ENCODE data around the gene VAX1.
A peak's percentile ranks its signal among the peaks of the same experiment; 100 is the strongest.
"Not testable (repeated sequence)": the region's sequence is repeated elsewhere in the genome, so short reads cannot be mapped to it uniquely, and the experiment has no call there.

VAX1 gene, protein sequence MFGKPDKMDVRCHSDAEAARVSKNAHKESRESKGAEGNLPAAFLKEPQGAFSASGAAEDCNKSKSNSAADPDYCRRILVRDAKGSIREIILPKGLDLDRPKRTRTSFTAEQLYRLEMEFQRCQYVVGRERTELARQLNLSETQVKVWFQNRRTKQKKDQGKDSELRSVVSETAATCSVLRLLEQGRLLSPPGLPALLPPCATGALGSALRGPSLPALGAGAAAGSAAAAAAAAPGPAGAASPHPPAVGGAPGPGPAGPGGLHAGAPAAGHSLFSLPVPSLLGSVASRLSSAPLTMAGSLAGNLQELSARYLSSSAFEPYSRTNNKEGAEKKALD

DNA sequence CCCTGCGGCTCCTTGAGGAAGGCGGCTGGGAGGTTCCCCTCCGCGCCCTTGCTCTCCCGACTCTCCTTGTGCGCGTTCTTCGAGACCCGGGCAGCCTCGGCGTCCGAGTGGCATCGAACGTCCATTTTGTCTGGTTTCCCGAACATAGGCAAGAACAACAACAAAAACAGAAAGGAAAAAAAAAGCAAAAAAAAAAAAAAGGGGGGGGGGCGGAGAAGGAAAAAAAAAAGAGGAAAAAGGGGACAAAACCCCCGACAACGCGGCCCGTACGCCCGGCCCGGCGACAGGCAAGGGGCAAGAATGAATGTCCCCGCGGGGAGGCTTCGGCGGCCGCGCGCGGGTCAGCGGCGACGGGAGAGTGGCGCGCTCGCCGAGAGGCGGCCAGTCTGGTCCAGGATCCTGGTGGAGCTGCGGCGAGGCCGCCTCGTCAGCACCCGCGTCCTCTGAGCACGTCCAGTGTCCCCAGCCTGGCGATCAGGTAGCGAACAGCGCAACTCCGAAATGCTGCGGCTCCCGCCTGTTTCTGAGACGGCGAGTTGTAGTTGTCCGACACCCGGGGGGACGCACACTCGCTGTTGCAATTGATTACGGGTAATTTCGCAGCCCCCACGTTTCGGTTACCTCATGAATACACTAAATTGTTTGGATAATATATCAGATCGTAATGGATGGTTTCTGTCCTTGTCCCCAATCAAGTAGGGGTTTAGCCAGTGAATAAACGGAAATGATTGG is at the start of gene VAX1:
VAX1 (minus strand) TSS at position 360 of the 732 bp plus-strand sequence; CDS start at position 146, 214 bp downstream.
- DNase-seq (ENCODE audit: low read depth, low spot score), result no peak

DNA sequence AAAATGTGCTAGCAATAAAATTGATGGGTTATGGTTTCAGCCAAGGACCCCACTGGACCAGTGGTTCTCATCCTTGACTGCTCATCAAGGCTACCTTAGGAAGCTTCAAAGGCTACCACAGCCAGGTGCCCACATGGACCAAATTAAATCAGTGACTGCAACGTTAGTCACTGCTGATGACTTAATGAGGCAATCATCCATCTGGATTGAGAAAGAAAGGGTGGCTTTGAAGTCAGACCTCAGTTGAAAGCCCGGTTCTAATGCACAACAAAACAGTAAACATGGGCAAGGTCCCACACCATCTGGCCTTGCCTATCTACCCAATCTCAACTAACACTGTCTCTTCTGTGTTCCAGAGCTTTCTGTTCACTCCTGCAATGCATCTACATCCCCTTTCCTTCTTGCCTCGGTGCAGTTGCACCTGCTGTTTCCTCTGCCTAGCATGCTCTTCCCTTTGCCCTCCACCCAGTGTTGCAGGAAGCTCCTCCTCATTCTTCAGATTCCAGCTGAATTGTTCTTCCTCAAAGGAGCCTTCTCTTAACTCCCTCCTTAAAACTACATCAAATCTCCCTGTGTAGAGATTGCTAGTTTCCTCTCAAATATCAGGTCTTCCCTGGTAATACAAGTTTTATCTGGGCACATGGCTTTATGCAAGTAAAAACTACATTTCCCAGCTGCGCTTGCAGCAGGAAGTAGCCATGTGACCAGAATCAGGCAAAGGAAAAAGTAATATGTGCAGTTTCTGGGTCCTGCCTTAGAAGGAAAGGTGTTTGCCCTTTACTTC is 49.0 kb upstream of the VAX1 start:
- no peak for DNase-seq (ENCODE audit: low read depth, low spot score)

DNA sequence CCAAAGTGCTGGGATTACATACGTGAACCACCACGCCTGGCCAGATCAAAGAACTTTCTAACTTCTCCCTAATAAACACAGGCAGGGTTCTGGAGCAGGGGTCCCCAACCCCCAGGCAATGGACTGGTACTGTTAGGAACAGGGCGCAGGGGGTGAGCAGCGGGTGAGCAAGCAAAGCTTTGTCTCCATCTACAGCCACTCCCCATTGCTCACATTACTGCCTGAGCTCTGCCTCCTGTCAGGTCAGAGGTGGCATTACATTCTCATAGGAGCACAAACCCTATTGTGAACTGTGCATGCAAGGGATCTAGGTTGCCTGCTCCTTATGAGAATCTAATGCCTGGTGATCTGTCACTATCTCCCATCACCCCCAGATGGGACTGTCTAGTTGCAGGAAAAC is 47.7 kb upstream of the VAX1 start:
- DNase-seq (ENCODE audit: low read depth, low spot score), result not testable (repeated sequence)

DNA sequence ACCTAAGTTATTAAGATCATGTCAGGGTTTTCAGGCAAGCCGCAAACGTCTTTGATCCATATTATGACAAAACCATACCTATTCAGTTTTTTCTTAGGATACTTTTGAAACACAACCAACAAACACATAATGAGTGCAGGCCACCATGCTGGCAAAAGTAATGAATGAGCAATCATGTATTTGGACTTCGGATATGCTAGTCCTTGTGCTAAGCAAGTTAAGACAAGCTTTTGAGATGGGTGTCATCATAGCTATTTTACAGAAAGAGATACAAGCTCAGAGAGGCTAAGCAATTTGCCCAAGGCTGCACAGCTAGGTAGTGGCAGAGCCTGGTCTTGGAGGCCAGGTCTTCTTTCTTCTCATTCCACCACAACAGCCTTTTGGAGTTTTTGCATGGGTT is 46.8 kb upstream of the VAX1 start:
- no peak for DNase-seq (ENCODE audit: low read depth, low spot score)

DNA sequence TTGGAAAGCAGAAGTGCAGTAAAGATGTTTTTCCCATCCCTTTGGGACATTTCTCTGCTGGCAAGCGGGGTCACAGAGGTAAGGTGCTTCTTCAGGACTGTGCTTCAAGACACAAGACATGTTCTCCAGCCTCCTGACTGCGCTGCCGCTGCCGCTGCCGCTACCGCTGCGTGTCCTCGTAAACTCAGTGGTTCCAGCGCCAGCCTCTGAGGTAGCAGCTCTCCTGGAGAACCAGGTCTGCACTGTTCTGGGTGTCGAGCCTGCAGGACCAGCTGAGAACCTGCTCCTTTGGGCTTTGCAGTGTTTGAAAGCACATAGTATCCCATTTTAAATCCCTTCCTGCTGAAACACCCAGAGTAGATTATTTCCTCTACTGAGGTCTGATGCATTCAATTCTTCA is 46.2 kb upstream of the VAX1 start:
- DNase-seq (ENCODE audit: low read depth, low spot score), result no peak

DNA sequence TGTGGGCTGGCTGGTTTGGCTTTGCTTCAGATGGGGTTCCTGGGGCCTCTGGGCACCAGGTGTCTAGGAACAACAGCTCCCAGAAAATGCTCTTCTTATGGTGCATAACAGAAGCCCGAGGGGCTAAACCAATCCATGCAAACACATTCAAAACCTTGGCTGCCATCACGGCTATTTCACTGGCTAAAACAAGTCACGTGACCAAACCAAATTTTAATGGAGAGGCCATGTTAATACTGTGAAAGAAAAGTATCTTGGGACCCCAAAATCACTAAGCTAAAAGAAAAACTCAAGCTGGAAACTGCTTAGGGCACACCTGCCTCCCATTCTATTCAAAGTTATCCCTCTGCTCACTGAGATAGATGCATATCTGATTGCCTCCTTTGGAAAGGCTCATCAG is 40.1 kb upstream of the VAX1 start:
- DNase-seq (ENCODE audit: low read depth, low spot score), result no peak

DNA sequence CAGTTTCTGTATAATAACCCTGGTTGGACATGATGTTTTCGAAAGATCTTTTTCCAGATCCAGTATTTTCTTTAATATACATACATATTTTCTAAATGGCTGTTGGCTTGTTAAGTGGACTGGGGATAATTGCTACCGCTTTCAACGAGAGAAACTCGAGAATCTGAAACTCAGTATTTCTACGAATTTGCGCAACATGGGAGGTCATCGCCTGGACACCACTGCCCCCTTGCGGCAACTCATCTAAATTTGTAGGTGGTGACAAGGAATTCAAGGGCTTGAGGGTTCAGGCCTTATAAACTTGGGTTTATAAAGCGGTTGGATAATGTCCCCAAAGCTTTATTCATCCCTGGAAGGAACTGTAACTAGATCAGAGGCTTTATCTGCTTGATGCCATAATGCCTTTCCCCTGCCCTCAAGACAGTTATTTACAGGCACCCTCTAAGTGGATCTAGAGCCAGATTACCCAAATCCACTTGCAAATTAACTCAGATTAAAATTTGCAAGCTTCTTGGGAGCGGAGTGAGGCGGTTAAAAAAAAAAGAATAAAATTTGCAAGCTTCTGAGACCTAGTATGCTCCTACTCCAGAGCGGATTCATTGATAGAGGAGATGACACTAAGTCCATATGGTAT is 37.9 kb upstream of the VAX1 start:
- DNase-seq (ENCODE audit: low read depth, low spot score), result peak; percentile 34

DNA sequence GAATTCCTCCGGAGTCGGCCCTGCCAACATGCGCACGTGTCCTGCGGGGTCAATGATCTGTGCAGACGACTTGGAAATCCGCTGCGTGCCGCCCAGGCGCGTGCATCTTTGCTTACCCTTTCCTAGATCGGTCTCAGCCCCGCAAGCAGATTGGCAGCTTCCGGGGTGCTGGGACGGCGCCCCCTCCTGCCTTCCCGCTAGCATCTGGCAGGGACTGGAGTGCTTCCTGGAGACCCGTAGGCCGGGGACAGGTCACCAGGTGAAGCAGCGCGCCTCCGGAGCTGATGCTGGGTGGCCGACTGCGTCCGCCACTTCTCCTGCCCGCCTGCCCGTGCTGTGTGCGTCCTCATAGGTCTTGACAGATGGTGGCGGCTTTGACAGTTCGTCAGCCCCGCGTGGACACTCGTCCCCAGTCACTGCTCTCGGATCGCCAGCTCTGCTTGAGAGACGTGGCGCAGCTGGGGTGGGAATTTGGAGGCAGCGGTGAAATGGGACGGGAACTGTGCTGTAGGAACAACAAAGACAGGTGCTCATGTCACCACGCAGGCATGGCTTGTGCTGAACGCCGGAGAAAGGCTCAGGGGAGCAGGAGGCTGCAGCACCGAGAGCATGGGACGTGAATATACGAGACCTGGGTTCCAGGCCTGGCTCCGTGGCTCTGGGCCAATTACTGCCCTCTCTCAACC is 37.3 kb upstream of the VAX1 start:
- no peak for DNase-seq (ENCODE audit: low read depth, low spot score)

DNA sequence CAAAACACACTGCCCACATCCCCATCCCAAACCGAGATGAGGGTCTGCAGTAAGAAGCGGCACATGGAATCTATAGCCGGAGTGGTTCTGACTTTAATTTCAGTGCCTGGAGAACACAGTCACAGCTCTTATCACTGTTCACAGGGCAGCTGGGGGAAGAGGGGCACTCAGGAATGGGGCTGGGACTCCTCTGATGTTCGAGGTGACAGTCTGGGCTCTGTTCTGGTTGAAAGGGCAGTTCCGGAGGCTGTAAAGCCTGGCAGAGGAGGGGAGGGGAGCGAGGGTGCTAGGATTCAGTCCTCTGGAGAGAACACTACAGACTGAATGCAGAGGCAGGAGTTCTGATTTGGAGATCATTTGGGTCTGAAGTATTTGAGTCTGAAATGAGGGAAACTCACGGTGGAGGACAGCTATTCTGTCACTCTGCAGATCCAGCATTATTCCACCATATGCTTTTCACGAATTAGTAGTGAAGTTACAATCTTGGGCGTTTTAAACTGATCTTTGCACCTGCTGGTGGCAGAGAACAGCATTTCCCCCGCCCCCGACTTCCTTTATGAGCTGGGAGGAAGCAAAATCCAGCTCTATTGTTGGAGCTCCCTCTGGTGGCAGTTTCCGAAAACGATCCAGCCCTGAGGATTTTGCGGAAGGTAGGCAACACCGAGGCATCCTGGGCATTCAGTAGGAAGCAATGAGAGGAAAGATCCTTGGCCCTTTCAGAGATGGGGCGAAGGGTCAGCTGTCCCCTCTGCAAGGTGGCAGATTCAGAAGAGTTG is 36.6 kb upstream of the VAX1 start:
- DNase-seq (ENCODE audit: low read depth, low spot score), result peak; percentile 62

DNA sequence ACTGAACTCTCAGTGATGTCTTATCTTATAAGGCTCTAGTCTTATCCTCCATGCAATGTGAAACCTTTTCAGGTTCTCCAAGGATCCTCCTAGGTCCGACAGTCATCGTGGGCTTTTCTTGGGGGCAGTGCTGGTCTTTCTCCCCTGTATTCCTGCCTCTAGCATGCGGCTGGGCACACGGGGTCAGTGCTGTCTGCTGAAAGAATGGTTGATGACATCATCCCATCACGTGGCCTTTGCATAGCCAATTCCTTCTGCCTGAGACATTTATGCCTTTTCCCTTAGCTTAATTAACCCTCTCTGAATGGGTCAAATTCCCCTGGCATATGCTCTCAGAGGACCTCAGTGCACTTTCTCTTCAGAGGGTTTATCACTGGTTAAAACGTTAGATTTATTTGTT is 32.2 kb upstream of the VAX1 start:
- no peak for DNase-seq (ENCODE audit: low read depth, low spot score)

DNA sequence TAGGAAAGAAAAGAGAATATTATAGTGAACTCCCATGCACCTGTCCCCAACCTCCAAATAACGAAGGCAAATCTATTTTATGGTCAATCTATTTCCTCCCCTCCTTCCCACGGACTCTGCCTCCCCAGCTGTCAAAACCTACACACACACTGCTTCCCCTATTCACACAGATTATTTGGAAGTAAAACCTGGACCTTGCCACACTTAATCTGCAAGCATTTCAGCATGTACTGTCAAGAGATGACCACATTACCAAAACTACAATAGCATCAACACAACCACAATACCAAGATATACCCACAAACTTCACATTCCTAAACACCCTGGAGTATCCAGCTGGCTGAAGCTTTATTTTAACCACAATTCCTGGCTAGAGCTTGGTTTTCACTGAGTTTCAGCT is 31.4 kb upstream of the VAX1 start:
- DNase-seq (ENCODE audit: low read depth, low spot score), result no peak

DNA sequence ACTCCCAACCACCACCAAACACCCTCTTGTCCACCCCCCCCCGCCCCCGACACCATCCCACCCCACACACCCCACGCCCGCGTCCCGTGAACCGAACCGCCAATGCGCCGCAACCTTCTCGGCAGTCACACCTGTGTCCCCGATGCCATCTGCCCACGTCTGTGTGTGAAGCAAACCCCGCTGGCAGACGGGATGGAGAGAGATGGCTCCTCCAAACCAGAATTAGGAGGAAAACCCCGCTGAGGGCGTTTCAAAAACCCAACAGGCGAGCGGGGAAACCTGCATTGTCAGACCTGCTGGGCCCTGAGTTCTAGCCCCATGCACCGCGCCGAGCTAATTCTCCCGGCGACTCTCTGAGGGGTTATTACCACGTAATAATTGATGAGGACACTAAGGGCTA is 30.7 kb upstream of the VAX1 start:
- DNase-seq (ENCODE audit: low read depth, low spot score), result no peak

DNA sequence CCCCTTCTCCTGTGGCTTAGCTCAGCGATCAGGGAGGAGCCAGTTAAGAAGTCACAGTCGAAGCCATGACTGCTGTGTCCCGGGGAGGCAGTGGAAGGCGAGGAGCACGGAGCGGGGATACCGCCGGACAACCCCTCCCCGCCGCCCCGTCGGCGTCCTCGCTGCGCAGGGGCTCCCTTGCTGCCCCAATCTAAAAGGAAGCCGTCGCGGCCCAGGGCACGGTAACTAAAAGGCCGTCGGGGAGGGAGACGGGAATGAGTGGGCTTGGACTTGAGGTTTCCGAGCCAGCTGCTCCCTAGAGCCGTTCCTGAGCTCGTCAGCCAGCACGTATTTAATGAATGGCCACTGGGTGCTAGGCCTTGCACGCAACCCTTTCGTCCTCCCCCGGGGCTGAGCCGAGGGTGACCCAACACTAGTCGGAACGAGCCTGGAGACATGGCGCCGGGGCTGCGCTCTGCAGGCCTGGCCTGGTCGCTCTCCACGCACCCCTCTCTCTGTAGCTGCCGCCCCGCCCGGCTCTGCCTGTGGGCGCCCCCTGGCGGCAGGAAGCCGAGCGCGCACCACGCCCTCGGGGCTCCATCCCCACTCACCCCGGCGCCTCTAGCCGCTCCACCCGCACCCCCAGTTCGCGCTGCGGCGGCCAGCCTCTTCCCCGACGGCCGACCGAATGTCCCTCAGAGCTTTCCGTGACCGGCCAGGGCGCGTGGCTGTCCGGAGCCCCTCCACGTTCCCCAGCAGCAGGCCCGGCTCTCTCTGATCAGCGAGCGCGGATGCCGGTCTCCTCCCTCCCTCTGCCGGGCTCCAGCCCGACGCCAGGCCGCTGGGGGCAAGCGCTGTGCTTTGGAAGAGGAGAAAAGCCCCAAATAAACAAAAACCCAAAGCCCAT is 30.0 kb upstream of the VAX1 start:
- peak; percentile 38 for DNase-seq (ENCODE audit: low read depth, low spot score)

DNA sequence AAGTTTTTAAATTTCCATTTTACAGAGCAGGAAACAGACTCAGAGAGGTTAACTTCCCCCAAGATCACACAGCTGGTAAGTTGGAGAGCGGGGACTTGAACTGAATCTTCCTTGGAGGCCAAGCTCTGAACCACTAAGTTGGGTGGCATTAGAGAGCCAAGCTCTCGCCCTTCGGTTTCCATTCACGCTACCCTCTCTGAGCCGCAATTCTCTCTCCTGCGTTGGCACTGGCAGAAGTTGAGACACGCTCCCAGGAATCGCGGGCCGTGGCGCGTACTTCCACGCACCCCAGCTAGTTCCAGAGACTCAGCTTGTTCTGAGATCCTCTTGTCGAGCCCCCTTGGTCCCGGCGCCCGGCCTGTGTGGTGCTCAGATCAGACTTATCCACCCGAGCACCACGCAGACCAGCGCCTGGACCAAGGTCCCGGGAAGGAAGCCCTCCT is 29.3 kb upstream of the VAX1 start:
- DNase-seq (ENCODE audit: low read depth, low spot score), result no peak

DNA sequence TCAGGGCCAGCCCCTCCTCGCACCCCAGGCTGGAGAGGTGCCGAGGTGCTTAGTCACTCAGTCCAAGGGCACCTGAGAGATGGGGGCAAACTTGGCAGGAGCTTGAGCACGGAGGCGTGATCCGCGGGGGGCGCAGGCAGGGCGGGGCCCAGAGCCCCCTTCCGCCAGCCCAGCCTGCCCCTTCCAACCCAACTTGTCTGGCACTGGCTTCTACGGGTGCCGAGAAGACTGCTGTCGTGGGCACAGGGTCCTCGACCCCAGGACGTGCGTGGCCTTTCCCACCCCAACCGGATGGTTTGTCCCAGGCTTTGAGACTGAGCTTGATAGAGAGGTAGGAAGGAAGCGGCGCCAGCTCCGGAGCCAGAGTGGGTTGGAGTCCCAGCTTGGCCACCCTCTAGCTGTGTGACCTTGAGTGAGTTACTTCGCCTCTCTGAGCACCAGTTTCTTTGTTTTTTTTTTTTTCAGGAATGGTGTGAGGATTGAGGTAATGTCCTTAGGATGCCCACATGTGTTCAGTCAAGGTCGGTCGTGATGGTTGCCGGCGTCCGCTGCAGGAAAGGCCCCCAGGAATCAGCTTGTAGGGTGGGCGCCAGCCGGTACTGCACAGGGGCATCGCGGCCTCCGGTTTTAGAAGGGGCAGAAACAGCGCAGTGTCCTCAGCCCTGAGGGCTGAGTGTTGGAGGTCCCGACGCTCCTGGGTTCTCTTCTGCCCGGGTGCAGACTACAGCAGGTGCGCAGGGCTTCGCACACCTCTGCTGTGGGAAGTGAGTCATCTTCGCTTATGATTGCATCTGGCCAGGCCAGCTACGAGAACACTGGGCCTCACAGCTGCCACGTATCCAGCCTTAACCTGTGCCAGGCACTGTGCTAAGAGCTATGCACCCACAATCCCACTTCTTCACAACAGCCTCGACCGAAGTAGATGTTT is 28.6 kb upstream of the VAX1 start:
- DNase-seq (ENCODE audit: low read depth, low spot score), result no peak

DNA sequence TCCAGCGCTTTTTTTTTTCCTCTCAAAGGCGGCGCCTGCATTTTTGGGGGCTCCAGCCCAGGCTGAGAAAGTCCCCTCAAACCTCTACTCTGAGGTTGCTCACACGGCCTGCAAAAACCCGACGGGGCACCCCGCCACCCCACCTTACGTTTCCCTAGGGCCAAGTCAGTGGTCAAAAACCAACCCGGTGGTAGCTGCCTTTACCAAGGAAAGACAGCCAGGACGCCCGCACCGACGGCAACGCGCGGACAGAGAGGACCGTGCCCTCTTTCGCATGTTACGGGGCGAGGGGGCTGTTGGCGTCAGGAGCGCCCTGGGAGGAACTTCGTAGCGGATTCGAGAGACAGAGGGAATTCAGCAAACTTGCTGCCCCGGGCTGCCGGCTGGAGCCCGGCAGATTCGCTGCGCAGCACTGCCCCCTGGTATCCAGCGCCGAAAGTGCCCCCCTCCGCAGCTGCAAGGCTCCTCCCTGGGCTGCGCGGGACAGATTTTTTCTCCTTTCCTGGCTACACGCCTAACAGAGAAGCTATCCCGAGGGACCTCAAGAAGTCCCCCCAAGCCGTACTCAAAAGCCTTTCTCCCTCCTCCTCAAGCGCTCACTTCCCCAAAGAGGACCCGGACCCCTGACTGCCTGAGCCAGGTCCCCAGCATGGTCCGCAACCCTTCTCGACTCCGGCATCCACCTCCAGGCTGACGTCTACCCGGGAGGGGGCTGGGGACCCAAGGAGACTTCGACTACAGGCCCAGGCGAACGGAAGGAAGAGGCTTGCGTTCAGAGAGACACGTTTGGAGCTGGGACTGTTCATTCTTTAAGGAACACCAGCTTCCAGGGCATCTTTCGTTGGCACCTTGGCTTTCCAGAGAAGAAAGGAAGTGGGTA is 27.7 kb upstream of the VAX1 start:
- no peak for DNase-seq (ENCODE audit: low read depth, low spot score)

Measured in activated CD4-positive, CD25-positive, alpha-beta regulatory T cell treated with anti-CD3 and anti-CD28 coated beads, Interleukin-2, amount 50 U/mL, for 16 hours (primary cell).